ENCODE results near the gene WFDC10B. TPM values are rescaled to one million over a fixed set of nuclear protein-coding genes. Genes with fewer than 3 reads are reported as not detected.
A peak's percentile ranks its signal among the peaks of the same experiment; 100 is the strongest.

Gene WFDC10B
- total and polyA plus RNA-seq, 9 of the 15 experiments (the other 6 are each of a cell fraction or from before 2014, with no cell fraction given) = not detected

- no peaks in the 10 kb centered on the region for H3K4me1 ChIP-seq (replicated peaks in 1 of 2; ENCODE audit: control insufficient read depth in 2 of 2, insufficient read depth in 2 of 2, low read length in 2 of 2)
- no peak overlapping the region for H3K27ac ChIP-seq (ENCODE audit: extremely low read depth, low read depth, low read length)
- H3K79me2 ChIP-seq (ENCODE audit: control insufficient read depth, insufficient read depth, low read length) = no peaks in the 10 kb centered on the region
- H2AFZ ChIP-seq (ENCODE audit: low read depth, low read length) = no peak overlapping the region
- DNase-seq (ENCODE audit: extremely low read depth in 1 of 4, low spot score in 3 of 4) (no peak), FAIRE-seq (no peak), ATAC-seq (no peak)
- 0% methylated on average over 4 of the region's 4 CpGs for WGBS (ENCODE audit: insufficient coverage, low coverage, missing lambda C conversion rate)
- no peaks in the 10 kb centered on the region for H3K9me3 ChIP-seq (replicated peaks; ENCODE audit: control insufficient read depth, insufficient read depth, low read depth, low read length)
- in situ Hi-C loops (cut with MboI) = no loop called here
- no peaks in the 10 kb centered on the region for H3K36me3 ChIP-seq (ENCODE audit: control insufficient read depth, insufficient read depth, low read length)
- H3K9ac ChIP-seq (ENCODE audit: insufficient read depth in 1 of 2, low read depth in 2 of 2, low read length in 2 of 2) = no peak overlapping the region
- ChIA-PET POLR2A (no interaction called here), CTCF (ENCODE audit: low intra/inter-chr PET ratio) (no interaction called here)
- intact Hi-C loops (cut with micrococcal nuclease) = no loop called here
- H3K27me3 ChIP-seq (ENCODE audit: control insufficient read depth in 2 of 2, insufficient read depth in 2 of 2, low read length in 2 of 2) = peaks cover 0 to 2% of the 10 kb centered on the region in 2 experiments; a peak in 1 of 5 replicates
- no peak overlapping the region for H3K4me3 ChIP-seq
- H3K4me2 ChIP-seq (ENCODE audit: insufficient read depth, low read length) = no peak overlapping the region
- no peak for TF ChIP-seq LARP7 (IDR thresholded peaks at IDR 0.05)
- 0 out of 2 replicates have a peak, but pooled peaks have one; percentile 10 for TF ChIP-seq SPI1 (IDR thresholded peaks at IDR 0.05; ENCODE audit: borderline replicate concordance, low read depth, low read length)
- no peaks in the 10 kb centered on the region for H4K20me1 ChIP-seq (replicated peaks; ENCODE audit: control insufficient read depth, insufficient read depth, low read length)
- BruUV-seq (replicated peaks) = no TSS peak
- H3K9me1 ChIP-seq (ENCODE audit: control insufficient read depth, insufficient read depth, low read length) = no peaks in the 10 kb centered on the region
Measured at GRCh38 chr20:45701104-45701503, 3.7 kb downstream of the WFDC10B start.

- Histone ChIP-seq H3K9me1 (ENCODE audit: control insufficient read depth, insufficient read depth, low read length) (no peaks in the 10 kb centered on the region), H3K9me3 (replicated peaks; ENCODE audit: control insufficient read depth, insufficient read depth, low read depth, low read length) (no peaks in the 10 kb centered on the region), H3K9ac (ENCODE audit: insufficient read depth in 1 of 2, low read depth in 2 of 2, low read length in 2 of 2) (no peak overlapping the region), H3K4me3 (no peak overlapping the region), H4K20me1 (replicated peaks; ENCODE audit: control insufficient read depth, insufficient read depth, low read length) (no peaks in the 10 kb centered on the region), H3K4me2 (ENCODE audit: insufficient read depth, low read length) (no peak overlapping the region), H3K79me2 (ENCODE audit: control insufficient read depth, insufficient read depth, low read length) (no peaks in the 10 kb centered on the region), H3K36me3 (ENCODE audit: control insufficient read depth, insufficient read depth, low read length) (no peaks in the 10 kb centered on the region), H2AFZ (ENCODE audit: low read depth, low read length) (no peak overlapping the region), H3K27me3 (ENCODE audit: control insufficient read depth in 2 of 2, insufficient read depth in 2 of 2, low read length in 2 of 2) (peaks cover 0 to 2% of the 10 kb centered on the region in 2 experiments; a peak in 1 of 5 replicates), H3K27ac (ENCODE audit: extremely low read depth, low read depth, low read length) (no peak overlapping the region), H3K4me1 (replicated peaks in 1 of 2; ENCODE audit: control insufficient read depth in 2 of 2, insufficient read depth in 2 of 2, low read length in 2 of 2) (no peaks in the 10 kb centered on the region)
- ATAC-seq (no peak), DNase-seq (ENCODE audit: extremely low read depth in 1 of 4, low spot score in 3 of 4) (no peak), FAIRE-seq (no peak)
- CTCF ChIA-PET (ENCODE audit: low intra/inter-chr PET ratio) = no interaction called here
- WGBS (ENCODE audit: insufficient coverage, low coverage, missing lambda C conversion rate) = 2% methylated on average over 2 of the region's 2 CpGs
- POLR2A ChIA-PET = no interaction called here
- in situ Hi-C loops (cut with MboI) = no loop called here
- intact Hi-C loops (cut with micrococcal nuclease) = no loop called here
- no TSS peak for BruUV-seq (replicated peaks)
- TF ChIP-seq BRF2 (IDR thresholded peaks at IDR 0.05; ENCODE audit: borderline replicate concordance, insufficient read depth, insufficient read length) (no peak), GTF3C2 (IDR thresholded peaks at IDR 0.05; ENCODE audit: borderline replicate concordance, extremely low read depth, insufficient read length) (no peak), NFIC (IDR thresholded peaks at IDR 0.05) (no peak), ARNT (IDR thresholded peaks at IDR 0.05) (no peak), USF1 (CRISPR knock-in tag; IDR thresholded peaks at IDR 0.05) (no peak), WHSC1 (IDR thresholded peaks at IDR 0.05; ENCODE audit: low read length) (no peak), ZNF766 (CRISPR knock-in tag; conservative IDR thresholded peaks at IDR 0.05) (no peak), ESRRA (IDR thresholded peaks at IDR 0.05; ENCODE audit: borderline replicate concordance, low read depth) (no peak), GATAD2B (IDR thresholded peaks at IDR 0.05; ENCODE audit: borderline replicate concordance) (no peak), RB1 (IDR thresholded peaks at IDR 0.05; ENCODE audit: low read depth) (no peak)
Measured at GRCh38 chr20:45695496-45695895, 9.3 kb downstream of the WFDC10B start.

Measured in K562 (cell line).